8988T (cell line): Measurements from ENCODE around the gene REEP6.
A peak's percentile ranks its signal among the peaks of the same experiment; 100 is the strongest.
"Not testable (repeated sequence)": the region's sequence is repeated elsewhere in the genome, so short reads cannot be mapped to it uniquely, and the experiment has no call there.

Source experiments
- DNase-seq: peaks from one replicate; pipeline ENCODE4 v3.0.0; 2011

The REEP6 gene

DNA sequence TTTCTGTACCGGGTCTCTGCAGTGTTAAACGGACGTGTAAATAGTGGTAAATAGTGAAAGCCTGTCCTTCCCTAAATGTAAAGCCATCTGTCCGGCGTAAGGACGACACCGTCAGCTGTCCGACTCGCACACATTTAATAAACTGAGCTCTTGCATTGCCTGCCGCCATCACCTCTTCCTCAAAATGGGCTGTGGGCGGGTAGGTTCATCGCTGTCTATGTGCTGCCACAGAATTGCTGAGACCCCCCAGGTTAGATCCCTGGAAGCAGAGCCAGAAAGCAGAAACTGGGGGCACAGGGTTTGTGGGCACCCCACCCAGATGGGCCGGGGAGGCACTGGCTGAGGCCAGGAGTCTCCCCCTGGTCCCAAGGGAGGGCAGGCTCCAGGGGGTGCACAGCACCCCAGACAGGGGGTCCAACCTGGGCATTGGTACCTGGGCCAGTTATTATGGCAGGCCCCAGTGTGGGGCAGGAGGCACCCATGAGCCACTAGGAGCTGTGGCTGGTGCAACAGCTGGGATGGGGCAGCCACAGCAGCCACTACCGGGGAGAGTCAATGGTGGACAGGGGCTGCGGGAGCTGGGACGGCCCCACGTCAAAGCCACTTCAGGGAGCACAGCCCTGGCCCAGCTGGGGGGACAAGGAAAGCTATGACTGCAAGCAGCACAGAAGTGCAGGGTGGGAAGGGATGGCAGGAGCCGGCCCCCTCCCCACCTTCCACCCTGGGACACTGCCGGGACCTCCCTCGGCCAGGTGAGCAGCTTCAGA is 17.7 kb upstream of the REEP6 start:
- no peak for DNase-seq

DNA sequence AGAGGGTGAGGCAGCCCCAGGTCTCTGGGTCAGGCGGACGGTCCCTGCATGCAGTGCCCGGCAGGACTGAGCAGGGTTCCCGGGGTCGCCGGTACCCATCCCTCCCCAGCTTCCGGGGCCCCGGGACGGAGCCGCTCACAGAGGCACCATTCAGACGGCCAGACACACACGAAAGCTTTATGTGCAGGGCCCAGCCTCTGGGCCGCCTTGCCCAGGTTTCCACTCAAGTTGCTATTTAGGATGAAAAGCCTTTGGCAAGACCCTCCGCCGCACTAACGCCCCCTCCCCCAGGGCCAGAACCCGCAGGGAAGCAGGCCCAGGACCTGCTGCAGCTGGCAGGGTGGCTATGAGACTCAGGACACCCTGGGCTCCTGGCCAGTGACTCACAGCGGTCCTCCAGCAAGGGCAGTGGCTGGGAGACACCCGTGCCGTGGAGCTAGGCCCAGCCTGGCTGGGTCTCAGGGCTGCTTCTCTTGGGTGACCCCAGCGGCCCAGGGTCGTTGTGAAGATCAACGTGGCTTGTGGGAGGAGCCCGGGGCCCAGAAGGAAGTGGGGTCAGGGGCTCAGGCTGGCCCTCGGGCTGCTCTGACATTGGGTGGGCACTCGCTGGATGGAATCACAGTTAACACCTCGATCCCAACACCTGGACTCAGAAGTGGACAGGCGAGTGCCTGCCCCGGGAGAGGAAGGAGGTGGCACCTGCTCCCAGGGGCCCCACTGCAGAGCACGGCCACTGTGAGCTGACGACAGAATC is 16.8 kb upstream of the REEP6 start:
- no peak for DNase-seq

DNA sequence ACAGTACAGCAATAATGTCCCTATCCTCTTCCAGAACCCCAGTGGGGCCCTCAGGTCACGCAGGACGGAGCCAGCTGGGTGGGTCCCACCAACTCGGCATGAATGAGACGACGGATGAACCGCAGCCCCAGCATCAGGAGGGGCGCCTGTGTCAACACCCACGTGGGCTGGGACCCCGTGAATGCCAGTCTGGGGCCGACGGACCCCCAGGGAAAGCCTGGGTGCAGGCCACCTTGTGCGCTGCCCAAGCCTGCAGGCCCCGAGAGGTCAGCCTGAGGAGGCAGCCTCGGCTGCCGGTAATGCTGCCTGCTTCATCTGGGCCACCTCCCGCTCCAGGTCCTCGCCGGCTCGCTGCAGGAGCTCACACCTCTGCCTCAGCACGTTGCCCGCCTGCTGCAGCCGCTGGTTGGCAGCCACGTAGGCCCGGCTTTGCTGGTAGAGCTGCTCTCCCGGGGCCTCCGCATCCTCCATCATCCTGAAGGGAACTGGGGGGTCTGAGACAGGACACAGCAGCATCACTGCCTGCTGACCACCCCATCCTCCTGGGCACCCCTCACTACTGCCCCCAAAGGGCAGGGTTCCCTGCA is 16.1 kb upstream of the REEP6 start:
- DNase-seq, result no peak

DNA sequence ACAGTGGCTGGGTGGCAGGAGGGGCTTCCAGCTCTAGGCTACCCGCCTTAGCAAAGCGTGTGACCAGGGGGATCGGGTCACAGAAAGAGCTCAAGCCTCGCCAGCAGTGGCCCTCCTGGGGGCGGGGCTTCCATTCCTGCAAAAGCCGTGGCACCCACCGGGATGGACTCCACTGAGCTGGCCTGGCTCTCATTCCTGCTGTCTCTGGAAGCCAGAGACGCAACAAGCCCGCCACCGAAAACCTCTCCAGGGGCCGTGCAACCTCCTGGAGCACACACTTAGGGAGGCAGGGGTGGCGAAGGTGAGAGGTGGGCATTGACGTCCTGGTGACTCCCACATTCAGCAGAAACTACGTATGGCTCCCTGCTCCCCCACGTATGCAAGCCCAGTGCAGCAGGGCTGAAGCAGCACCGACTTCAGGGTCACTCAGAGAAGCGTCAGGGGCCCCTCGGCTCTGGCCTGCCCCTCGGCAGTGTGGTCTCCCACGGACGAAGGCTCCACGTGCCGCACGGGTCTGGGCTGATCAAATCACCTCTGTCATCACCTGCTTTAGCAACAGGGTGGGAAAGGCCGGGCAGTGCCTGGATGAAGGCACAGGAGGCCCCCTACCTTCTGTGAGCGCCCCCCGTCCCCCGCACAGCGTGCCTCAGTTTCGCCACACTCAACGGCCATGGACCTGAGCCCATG is 15.1 kb upstream of the REEP6 start:
- DNase-seq, result peak; percentile 23

DNA sequence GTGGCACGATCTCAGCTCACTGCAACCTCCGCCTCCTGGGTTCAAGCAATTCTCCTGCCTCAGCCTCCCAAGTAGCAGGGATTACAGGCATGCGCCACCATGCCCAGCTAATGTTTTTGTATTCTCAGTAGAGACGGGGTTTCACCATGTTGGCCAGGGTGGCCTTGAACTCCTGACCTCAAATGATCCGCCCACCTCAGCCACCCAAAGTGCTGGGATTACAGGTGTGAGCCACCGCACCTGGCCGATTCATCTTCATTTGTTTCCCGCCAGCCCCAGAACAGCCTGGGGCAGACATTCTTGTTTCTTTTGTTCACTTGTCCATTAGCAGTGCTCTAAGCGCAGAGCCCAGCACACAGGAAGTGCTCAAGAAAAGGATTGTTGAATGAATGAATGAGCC is 13.9 kb upstream of the REEP6 start:
- DNase-seq, result not testable (repeated sequence)

DNA sequence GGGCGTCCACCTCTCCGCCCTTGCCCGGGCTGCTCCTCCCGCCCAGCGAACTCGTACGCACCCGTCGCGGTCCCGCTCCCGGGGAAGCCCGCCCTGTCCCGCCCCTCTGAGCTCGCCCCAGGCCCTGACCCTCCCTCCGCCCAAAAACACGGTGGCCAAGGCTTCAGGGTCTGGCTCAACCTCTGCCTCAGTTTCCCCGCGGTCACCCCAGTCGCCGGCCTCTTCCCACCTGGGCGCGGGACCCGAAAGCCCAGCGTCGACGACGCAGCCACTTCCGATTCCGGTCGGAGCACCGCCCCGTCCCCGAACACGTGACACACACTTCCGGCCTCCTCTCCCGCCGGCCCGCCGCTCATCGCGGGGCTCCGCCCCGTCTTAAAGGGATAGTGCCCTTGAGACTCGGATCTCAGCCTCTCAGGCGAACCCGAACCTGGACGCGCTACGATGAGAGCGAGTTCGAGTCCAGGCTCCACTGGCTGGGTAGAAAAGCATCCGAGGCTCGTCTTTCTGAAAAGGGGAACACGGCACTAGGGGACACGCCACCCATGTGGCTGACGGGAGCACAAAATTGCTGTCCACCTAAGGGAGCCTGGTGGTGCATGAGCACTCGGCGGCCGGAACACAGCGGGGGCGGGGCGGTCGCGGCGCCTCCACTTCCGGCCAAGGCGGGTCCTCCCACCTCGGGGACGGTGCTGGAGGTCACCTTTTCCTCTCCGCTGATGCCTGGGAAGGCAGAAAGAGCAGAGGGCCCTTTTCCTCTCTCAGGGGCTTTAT is 11.9 kb upstream of the REEP6 start, which contains the start of gene C19orf25:
C19orf25 (minus strand) TSS at position 282 of the 774 bp plus-strand sequence. CDS start 312 bp downstream, outside the sequence.
- peak; percentile 93 for DNase-seq

DNA sequence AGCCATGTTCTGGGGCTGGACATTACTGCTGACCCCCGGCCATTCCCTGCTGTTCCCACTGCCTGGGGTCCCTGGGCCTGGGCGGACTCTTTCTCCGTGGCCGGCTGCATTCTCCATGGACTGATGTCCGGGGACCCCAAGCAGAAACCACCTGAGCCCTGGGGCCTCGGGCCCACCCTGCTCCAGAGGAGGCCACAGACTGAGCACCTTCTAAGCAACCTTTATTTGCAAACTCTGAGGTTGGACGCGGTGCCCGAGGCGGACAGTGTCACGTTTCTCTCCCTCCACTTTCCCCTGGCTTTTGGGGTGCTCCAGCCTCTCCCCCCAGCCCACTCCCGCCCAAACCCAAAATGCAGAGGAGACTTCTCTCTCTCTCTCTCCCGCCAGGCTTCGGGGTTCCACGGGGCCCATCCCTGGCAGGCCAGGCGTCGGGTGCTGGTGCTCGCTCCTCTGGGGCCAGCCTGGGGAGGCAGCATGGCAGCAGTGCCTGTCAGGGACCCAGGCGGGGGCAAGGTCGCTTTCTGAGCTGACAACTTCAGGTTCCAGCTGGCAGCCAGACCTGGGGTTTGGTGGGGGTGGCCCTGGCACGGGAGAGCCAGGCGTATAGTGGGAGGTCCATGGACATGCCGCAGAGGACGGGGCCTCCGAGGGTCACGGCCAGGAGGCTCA is 9.6 kb upstream of the REEP6 start:
- DNase-seq, result no peak

DNA sequence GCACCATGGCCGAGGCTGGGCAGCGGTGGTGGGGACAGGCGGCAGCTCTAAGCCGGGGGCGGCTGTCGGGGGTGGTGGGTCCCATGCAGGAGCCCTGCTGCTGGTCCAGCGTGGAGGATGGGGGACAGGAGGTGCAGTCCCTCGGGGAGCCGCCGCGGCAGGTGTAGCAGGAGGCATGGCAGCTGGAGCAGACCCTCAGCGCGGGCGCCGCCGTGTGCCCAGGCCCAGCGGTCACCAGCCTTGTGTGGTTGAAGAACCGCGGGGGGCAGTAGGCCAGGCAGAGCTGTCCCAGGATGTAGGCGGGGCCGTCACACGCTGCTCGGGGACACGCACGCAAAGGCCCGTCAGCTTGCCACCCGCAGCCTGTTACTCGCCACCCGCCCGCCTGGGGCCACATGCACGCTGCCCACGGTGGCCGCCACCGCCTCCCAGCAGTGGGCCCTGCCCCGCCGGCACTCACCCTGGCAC is 9.1 kb upstream of the REEP6 start:
- no peak for DNase-seq

DNA sequence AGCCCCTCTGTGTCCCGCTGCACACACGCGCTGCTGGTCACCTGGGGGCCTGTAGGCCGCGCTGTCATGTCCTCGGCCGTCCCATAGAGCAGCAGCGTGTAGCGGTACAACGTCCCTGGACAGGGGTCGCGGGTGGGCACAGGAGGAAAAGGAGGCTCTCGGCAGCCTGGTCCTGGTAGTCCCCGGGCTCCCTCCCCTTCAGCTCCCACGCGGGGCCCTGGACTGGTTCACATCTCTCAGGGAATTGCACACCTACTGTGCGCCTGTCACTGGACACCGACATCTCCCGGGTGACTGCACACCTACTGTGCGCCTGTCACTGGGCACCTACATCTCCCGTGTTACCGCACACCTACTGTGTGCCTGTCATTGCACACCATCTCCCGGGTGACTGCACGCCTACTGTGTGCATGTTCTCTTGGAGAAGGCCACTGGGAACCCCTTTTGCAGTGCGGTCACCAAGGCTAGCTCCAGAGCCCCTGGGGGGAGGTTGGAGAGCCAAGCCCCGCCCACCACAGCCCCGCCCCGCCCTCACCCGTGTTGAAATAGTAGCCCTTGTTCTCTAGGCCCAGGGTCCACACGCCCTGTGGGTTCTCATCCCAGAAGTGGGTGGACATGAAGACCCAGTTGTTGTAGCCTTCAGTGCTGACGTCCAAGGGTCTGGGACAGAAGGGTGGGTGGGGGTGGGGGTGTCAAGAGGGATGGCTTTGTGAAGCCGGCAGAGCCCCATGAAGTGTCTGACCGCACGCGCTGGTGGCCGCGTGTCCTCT is 8.4 kb upstream of the REEP6 start:
- DNase-seq, result no peak

DNA sequence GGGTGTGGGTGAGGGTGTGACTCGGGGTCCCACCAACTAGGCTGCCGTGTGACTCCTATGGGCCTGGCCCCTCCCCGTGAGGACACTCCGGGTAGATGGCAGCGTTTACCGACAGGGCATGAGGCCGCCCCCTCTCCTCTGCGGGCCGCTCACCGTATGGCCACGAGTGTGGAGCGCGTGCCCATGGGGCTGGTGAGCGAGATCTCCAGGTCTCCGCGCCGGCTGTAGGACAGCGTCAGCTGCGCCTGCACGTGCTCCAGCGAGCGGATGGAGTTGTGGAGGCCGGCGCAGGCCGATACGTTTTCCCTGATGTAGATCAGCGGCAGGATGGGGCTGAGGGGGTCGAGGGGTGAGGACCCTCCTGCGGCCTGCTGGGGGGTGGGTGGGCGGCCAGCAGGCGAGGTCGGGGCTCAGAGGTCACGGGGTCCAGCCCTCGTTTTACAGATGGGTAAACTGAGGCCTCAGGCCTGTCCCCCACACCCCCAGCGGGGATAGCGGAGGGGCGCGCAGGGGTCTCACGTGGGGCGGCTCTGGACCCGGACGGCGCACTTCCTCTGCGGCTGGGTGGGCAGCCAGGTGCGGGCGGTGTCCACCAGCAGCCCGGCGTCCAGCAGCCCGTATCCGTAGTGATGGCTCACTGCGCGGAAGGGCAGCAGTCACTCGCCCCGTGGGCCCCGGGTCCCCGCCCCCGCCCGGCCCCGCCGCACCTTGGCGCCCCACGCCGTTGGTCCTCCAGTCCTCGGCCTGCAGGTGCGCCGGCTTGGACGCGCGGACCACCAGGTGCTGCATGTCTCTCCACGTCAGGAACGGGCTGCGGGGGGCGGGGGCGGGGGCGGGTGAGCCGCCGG is 7.6 kb upstream of the REEP6 start:
- no peak for DNase-seq

DNA sequence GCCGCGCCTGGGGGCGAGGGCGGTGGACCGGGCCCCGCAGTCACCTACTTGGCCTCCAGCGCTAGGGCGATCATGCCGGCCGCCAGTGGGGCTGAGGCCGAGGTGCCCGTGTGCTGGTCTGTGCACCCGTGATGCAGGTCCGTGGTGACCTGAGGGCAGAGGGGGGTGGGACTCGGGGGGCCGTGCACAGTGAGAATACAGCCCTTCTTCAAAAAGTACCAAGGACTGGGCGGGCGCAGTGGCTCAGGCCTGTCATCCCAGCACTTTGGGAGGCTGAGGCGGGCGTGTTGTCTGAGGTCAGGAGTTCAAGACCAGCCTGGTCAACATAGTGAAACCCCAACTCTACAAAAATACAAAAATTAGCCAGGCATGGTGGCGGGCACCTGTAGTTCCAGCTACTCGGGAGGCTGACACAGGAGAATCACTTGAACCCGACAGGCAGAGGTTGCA is 7.0 kb upstream of the REEP6 start:
- DNase-seq, result no peak

DNA sequence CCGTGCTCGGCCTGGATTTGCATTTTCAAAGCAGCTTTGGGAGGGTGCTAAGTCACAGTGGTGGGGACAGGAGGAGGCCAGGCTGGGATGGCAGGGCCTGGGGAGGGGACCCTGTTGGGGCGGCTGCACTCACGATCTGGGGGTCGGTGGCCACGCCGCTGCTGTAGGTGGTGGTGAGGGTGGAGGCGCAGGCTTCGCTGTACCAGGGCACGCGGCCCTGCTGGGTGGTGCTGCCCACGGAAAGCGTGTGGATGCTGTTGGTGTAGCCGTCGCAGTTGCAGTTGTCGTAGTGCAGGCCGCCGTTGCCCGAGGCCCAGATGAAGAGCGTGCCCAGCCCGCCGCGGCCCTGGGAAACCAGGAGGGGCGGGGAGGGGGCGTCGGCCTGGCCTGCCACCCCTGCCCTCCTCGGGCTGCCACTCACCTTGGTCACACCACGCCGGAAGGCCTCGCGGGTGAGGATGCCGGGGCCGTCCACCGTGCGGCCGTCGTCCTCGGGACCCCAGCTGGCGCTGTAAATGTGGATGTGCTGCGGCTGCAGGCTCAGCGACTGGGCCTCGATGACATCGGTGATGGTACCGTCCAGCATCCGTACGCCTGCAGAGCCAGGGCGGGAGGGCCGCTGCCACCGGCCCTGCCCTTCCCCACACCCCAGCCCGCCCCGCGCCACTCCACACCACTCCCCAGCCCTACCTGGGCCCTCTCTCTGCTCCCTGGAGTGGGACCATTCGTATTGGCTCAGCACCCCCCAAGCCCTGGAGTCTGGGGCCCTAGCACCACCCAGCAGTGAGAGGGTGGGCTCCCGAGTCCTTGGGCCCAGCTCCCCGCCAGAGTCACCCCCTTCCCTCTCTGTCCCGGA is 4.0 kb upstream of the REEP6 start:
- no peak for DNase-seq

DNA sequence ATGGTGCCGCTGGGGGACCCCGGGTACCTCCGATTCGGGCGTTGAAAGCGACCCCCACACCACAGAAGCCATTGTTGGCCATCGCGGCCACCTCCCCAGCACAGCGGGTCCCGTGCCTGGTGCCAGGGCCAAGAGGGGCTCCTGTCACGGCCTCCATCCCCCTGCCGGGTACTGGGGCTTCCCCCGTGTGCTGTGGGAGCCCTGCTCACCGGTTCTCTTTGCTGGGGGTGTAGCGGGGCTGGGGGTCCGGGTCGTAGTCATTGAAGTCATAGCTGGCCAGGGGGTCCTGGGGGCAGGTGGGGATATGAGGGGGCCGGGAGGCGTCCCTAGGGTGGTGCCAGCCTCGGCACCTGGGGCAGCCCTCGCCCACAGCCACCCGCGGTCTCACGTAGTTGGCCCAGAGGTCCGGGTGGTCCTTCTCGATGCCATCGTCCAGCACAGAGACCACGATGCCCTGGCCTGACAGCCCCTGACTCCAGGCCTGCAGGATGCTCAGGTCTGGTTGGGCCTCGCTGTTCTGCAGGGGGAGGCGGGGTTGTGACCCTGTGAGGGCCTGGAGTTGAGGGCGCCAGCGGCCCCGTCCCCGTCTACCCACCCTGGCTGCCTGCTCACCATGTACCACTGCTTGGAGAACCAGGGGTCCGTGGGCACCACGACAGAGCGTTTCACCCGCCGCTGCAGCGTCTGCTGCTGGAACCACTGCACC is 3.3 kb upstream of the REEP6 start:
- no peak for DNase-seq

DNA sequence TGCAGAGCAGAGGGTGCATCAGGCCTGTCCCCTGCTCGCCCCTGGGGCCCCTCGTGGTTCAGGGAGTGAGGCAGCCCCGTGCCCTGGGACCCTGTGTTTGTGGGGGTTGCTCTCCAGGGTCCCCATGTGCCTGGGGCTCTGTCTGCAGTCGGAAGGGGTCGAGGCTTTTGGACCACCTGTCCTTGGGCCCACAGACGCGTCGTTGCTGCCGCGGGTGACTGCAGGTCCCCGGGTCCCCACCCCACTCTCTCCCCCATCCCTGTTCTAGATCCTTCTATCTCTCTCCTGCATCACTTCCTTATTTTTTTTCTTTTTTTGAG is 2.7 kb upstream of the REEP6 start:
- no peak for DNase-seq

DNA sequence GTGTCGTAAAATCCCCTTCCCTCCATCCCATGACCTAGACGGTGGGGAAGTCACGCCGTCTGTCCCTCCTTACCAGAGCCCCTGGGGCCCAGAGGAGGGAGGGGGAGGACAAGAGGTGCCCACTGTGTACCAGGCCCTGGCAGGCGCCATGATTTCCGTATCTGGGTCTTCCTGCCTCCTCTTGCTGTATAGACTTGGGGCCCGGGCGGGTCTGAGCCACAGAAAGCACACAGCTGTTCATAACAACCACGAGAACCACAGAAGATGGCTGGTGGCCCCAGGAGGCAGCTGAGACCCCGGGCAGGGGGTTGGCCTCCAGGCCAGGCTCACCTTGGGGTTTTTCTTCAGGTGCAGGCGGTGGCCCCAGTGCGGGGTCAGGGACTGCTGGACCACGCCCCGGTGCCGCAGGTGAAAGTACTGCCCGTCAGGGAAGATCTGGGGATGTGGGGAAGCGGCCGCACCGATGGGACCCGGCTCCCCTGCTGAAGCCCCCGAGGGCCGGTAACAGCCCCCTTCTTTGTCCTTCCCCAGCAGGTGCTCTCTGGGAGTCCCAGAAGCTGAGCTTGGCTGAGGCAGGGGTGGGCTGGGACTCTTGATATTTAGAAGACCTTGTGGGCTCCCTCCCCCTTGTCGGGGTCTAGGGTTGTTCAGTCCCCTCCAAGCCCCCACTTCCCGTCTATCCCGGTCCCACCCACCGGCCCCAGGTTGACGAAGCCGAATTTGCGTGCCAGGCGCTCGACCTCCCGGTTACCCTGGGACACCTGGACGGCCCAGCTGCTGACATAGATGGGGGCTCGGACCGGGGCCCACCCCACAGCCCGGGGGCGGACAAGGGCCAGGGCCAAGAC is 1.3 kb upstream of the REEP6 start:
- no peak for DNase-seq

DNA sequence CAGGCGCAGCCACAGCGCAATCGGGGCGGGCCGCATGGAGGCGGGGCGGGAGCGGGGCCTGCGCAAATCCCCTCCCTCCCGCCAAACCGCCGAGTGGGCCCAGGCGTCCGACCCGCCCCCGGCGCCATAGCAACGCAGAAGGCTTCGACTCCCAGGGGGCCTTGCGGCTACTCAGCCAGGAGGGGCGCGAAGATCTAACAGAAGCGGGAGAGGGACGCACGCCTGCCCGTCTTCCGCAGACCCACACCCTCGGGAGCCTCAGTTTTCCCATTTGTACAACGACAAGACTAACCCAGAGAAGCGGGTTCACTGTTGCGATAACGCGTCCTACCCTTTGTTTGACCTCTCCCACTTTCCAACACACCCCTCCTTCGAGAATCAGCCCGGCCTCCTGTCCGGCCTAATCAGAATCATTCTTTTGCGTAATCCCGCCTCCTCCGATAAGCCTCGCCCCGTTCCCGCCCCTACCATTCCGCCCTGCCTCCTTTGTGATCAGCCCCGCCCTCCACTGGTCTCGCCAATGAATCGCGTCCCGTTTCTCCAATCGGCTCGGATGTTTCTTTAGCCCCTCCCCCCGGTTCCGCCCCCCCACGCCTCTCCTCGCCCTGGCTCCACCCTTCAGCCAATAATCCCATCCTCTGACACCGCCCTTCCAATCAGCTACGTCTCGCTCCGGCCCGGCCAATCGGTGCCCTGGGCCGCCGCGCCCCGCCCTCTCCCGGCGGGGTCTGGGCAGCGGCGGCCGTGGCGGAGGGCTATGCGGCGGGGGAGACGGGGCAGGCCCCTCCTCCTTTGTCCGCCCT is 469 bp upstream of the REEP6 start, which contains the start of gene PCSK4:
PCSK4 (minus strand) TSS at position 40 of the 803 bp plus-strand sequence; CDS start at position 36, 4 bp downstream.
- peak; percentile 96 for DNase-seq

DNA sequence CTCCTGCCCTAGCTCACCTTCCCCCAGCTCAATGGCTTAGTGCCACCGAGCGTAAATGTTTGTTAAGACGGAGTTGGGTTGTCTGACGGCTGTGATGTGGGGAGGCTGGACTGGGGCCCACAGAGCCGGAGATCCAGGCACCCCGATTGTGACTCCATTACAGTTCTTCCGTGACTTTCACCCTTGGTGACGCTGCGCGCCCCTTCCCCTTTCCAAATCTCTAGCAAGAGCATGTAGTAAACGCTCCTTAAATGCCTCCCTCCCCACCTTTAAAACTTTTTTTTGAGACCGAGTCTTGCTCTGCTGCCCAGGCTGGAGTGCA is 829 bp downstream of the REEP6 start:
- DNase-seq, result no peak
